Activated effector memory CD4-positive, alpha-beta T cell treated with Interleukin-2 at 50 U/mL for 16 hours (primary cell): ENCODE measurements around the gene NAA10.

Experiments
- DNase-seq: peaks from one replicate; pipeline ENCODE4 v3.0.0-alpha.2; 2020

Gene NAA10

GRCh38 chrX:153882557-153882956 lies 52.3 kb downstream of the NAA10 start:
- DNase-seq: no peak

- no peak for DNase-seq
Observed at GRCh38 chrX:153882086-153882498, 52.7 kb downstream of the NAA10 start.

- no peak for DNase-seq
Observed at GRCh38 chrX:153881281-153881680, 53.6 kb downstream of the NAA10 start.

GRCh38 chrX:153880440-153880815 lies 54.4 kb downstream of the NAA10 start:
- DNase-seq: no peak

- no peak for DNase-seq
Observed at GRCh38 chrX:153879741-153880439, 54.9 kb downstream of the NAA10 start.
